Activated naive CD4-positive, alpha-beta T cell treated with anti-CD3 and anti-CD28 coated beads, Interleukin-2, amount 10 ng/mL, durations not matched to agents 7 days and 5 days (primary cell): ENCODE data around the gene SAMD8.

Experiments used
- CTCF ChIA-PET: fragments of 350-600 bp; sonication (Branson Sonifier 250); formaldehyde crosslinking; loops from one replicate; lab custom pipeline; 2021; ENCODE audit warnings: antibody characterized with exemption; lab: Charles Lee
- DNase-seq: peaks from one replicate; pipeline ENCODE4 v3.0.0-alpha.2; 2020
- H3K27ac Mint-ChIP-seq: one replicate; pipeline ENCODE4 v1.8.0; 2021; ENCODE audit warnings: mild to moderate bottlenecking, moderate library complexity, mixed read lengths
- H3K27me3 Mint-ChIP-seq: one replicate; pipeline ENCODE4 v1.8.0; 2021; ENCODE audit warnings: mild to moderate bottlenecking, mixed read lengths
- H3K36me3 Mint-ChIP-seq: one replicate; pipeline ENCODE4 v1.8.0; 2021; ENCODE audit warnings: mixed read lengths
- H3K4me1 Mint-ChIP-seq: one replicate; pipeline ENCODE4 v1.8.0; 2021; ENCODE audit warnings: mixed read lengths
- H3K4me3 Mint-ChIP-seq: one replicate; pipeline ENCODE4 v1.8.0; 2021; ENCODE audit warnings: mild to moderate bottlenecking, moderate library complexity, mixed read lengths
- H3K9me3 Mint-ChIP-seq: one replicate; pipeline ENCODE4 v1.8.0; 2021; ENCODE audit warnings: mixed read lengths

Gene SAMD8

GRCh38 chr10:75226095-75226494 lies 114.6 kb downstream of the SAMD8 start:
- H3K4me3 Mint-ChIP-seq: no peak overlapping the region
- H3K27me3 Mint-ChIP-seq: no peaks in the 10 kb centered on the region
- H3K9me3 Mint-ChIP-seq: no peaks in the 10 kb centered on the region
- peak overlapping the region; percentile 70 for H3K27ac Mint-ChIP-seq
- CTCF ChIA-PET: interaction anchor here (1.8 to 13.6 kb wide), 3 partner anchors 10 to 38 kb away, joined by 5 to 217 read pairs (median 6); partner anchors contain the start of gene COMTD1
- peaks cover 52% of the 10 kb centered on the region for H3K4me1 Mint-ChIP-seq
- DNase-seq: no peak
- peaks cover 64% of the 10 kb centered on the region for H3K36me3 Mint-ChIP-seq

- peaks cover 66% of the 10 kb centered on the region for H3K36me3 Mint-ChIP-seq
- peaks cover 52% of the 10 kb centered on the region for H3K4me1 Mint-ChIP-seq
- no peaks in the 10 kb centered on the region for H3K27me3 Mint-ChIP-seq
- H3K4me3 Mint-ChIP-seq: no peak overlapping the region
- CTCF ChIA-PET: interaction anchor here (1.1 to 13.6 kb wide), 3 partner anchors 9 to 61 kb away, joined by 5 to 217 read pairs (median 6); partner anchors contain the start of gene COMTD1
- DNase-seq: no peak
- no peak overlapping the region for H3K27ac Mint-ChIP-seq
- H3K9me3 Mint-ChIP-seq: no peaks in the 10 kb centered on the region
Observed at GRCh38 chr10:75226656-75227055, 115.2 kb downstream of the SAMD8 start.

GRCh38 chr10:75228278-75228677 lies 116.8 kb downstream of the SAMD8 start:
- H3K27me3 Mint-ChIP-seq: no peaks in the 10 kb centered on the region
- no peak for DNase-seq
- peak overlapping the region; percentile 57 for H3K27ac Mint-ChIP-seq
- H3K4me3 Mint-ChIP-seq: no peak overlapping the region
- no peaks in the 10 kb centered on the region for H3K9me3 Mint-ChIP-seq
- peaks cover 62% of the 10 kb centered on the region for H3K4me1 Mint-ChIP-seq
- H3K36me3 Mint-ChIP-seq: peaks cover 66% of the 10 kb centered on the region
- CTCF ChIA-PET: interaction anchor here (1.2 to 13.6 kb wide), 3 partner anchors 17 to 41 kb away, joined by 4 to 217 read pairs (median 8); partner anchors contain the start of gene VDAC2

- CTCF ChIA-PET: interaction anchor here (1.0 to 13.6 kb wide), 4 partner anchors 9 to 41 kb away, joined by 4 to 217 read pairs (median 6); partner anchors contain the start of gene VDAC2
- Mint-ChIP-seq H3K4me1 (peaks cover 64% of the 10 kb centered on the region), H3K36me3 (peaks cover 64% of the 10 kb centered on the region), H3K27me3 (no peaks in the 10 kb centered on the region), H3K27ac (peak overlapping the region; percentile 57), H3K9me3 (no peaks in the 10 kb centered on the region), H3K4me3 (no peak overlapping the region)
- no peak for DNase-seq
Observed at GRCh38 chr10:75228834-75229233, 117.4 kb downstream of the SAMD8 start.

- no peaks in the 10 kb centered on the region for H3K9me3 Mint-ChIP-seq
- H3K4me3 Mint-ChIP-seq: no peak overlapping the region
- H3K27ac Mint-ChIP-seq: peak overlapping the region; percentile 55
- H3K27me3 Mint-ChIP-seq: no peaks in the 10 kb centered on the region
- CTCF ChIA-PET: interaction anchor here (0.8 to 13.6 kb wide), 10 partner anchors 8 to 70 kb away, joined by 3 to 217 read pairs (median 5); partner anchors contain the start of gene VDAC2
- DNase-seq: no peak
- peaks cover 54% of the 10 kb centered on the region for H3K36me3 Mint-ChIP-seq
- peaks cover 53% of the 10 kb centered on the region for H3K4me1 Mint-ChIP-seq
Observed at GRCh38 chr10:75229971-75230370, 118.5 kb downstream of the SAMD8 start.

GRCh38 chr10:75230600-75231038 lies 119.2 kb downstream of the SAMD8 start:
- DNase-seq: peak; percentile 97
- H3K36me3 Mint-ChIP-seq: peaks cover 47% of the 10 kb centered on the region
- CTCF ChIA-PET: interaction anchor here (0.8 to 13.6 kb wide), 12 partner anchors 9 to 70 kb away, joined by 3 to 217 read pairs (median 4); partner anchors contain the start of gene VDAC2

More at GRCh38 chr10:75230600-75231038, 119.2 kb downstream of the SAMD8 start:
- Mint-ChIP-seq H3K27ac (peak overlapping the region; percentile 94), H3K27me3 (no peaks in the 10 kb centered on the region), H3K4me1 (peaks cover 46% of the 10 kb centered on the region), H3K4me3 (no peak overlapping the region), H3K9me3 (no peaks in the 10 kb centered on the region)
